ENCODE data around the gene GALNT4.
A peak's percentile ranks its signal among the peaks of the same experiment; 100 is the strongest.

The GALNT4 gene

DNA sequence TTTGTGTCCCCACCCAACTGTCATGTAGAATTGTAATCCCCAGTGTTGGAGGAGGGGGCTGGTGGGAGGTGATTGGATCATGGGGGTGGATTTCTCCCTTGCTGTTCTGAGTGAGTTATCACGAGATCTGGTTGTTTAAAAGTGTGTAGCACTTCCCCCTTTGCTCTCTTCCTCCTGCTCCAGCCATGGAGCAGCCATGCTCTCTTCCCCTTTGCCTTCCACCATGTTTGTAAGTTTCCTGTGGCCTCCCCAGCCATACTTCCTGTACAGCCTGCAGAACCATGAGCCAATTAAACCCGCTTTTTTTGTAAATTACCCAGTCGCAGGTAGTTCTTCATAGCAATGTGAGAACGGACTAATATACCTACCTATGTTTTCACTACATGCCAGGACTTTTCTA lies 3.8 kb upstream of the GALNT4 start:
- Histone ChIP-seq H3K27me3 (replicated peaks) (no peaks in the 10 kb centered on the region), H3K27ac (no peak overlapping the region), H3K36me3 (replicated peaks) (no peaks in the 10 kb centered on the region), H3K4me3 (ENCODE audit: low read depth, low read length) (no peak overlapping the region)
- TF ChIP-seq, protein P1, sequence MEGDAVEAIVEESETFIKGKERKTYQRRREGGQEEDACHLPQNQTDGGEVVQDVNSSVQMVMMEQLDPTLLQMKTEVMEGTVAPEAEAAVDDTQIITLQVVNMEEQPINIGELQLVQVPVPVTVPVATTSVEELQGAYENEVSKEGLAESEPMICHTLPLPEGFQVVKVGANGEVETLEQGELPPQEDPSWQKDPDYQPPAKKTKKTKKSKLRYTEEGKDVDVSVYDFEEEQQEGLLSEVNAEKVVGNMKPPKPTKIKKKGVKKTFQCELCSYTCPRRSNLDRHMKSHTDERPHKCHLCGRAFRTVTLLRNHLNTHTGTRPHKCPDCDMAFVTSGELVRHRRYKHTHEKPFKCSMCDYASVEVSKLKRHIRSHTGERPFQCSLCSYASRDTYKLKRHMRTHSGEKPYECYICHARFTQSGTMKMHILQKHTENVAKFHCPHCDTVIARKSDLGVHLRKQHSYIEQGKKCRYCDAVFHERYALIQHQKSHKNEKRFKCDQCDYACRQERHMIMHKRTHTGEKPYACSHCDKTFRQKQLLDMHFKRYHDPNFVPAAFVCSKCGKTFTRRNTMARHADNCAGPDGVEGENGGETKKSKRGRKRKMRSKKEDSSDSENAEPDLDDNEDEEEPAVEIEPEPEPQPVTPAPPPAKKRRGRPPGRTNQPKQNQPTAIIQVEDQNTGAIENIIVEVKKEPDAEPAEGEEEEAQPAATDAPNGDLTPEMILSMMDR (IDR thresholded peaks at IDR 0.05; ENCODE audit: low read depth, low read length, missing control alignments), result no peak
- DNase-seq, result no peak
- in situ Hi-C loops (cut with HindIII; ENCODE audit: low pct_ligation_motif_present, low sequenced_read_pairs), result no loop called here

DNA sequence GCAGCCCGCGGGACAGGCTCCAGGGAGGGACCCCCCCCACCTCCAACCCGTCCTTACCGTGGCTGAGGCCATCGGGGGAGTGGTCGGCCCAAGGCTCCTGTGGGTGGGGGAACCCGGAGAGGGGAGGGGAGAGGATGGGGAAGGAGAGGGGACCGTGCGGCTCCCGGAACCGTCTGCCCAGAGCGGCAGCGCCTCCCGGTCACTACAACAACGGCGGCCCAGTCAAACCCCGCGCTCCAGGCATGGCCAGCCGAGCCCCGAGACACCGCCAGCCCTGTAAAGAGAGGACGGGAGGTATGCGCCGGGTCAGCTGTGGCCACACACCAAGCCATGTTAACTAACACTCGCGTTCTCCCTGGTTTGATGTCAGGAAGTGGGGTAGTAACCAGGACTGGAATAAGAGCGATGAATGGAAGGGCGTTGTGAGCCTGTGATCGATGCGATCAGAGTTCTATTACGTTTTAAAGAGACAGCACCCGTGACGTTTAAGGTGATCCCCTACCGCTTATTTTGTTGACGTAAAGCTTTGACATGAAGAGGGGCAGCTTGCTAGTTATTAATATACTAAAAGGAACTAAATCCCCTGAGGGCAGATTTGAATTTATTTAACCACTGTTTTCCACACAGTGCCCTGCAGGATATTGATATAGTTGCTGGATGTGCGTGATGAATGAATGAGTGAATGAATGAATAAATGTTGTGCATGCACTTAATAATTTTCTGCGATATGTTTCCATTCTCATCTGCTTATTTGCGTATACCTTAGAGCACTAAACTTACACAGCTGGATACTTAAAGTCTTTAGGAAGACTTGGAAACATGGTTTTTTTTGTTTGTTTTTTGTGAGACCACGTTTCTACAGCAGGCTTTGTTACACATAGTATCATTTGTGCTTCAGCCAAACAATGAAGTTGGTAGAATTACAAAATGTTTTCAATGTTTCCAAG lies 1.5 kb upstream of the GALNT4 start, which contains the start of gene POC1B:
POC1B (minus strand) TSS at position 224 of the 947 bp plus-strand sequence; CDS start at position 72, 152 bp downstream.
- TF ChIP-seq, protein P1 (IDR thresholded peaks at IDR 0.05; ENCODE audit: low read depth, low read length, missing control alignments), result no peak
- in situ Hi-C loops (cut with HindIII; ENCODE audit: low pct_ligation_motif_present, low sequenced_read_pairs), result no loop called here
- Histone ChIP-seq H3K4me3 (ENCODE audit: low read depth, low read length) (peak within 1 kb of the TSS; percentile 93), H3K27me3 (replicated peaks) (no peaks in the 10 kb centered on the region), H3K36me3 (replicated peaks) (no peaks in the 10 kb centered on the region), H3K27ac (peak within 1 kb of the TSS; percentile 68)
- peak; percentile 84 for DNase-seq

DNA sequence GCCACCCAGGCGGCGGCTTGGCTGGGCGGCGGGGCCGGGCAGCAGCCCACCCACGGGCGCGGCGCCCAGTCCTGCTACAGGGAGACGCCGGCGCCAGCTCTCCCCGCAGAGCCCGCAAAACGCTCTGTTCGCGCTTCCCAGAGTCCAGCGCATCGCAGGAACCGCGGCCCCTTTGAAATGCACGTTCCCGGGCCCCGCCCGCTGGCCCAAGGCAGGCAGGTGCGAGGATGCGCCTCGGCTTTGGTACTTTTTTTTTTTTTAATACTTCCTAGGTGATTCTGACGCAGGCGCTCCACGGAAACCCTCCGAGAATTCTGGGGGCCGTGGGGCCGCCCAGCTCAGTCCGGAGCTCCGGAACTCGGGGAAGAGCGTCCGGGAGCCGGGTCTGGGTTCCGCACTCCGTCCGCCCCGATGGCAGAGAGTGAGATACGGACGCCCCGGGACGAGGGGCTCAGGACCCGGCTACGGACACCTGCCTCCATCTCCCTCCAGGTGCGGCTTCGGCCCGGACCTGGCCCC lies 768 bp upstream of the GALNT4 start:
- in situ Hi-C loops (cut with HindIII; ENCODE audit: low pct_ligation_motif_present, low sequenced_read_pairs), result no loop called here
- no peak for DNase-seq
- TF ChIP-seq, protein P1 (IDR thresholded peaks at IDR 0.05; ENCODE audit: low read depth, low read length, missing control alignments), result no peak
- Histone ChIP-seq H3K27me3 (replicated peaks) (no peaks in the 10 kb centered on the region), H3K36me3 (replicated peaks) (no peaks in the 10 kb centered on the region), H3K27ac (peak overlapping the region; percentile 68), H3K4me3 (ENCODE audit: low read depth, low read length) (peak overlapping the region; percentile 93)

DNA sequence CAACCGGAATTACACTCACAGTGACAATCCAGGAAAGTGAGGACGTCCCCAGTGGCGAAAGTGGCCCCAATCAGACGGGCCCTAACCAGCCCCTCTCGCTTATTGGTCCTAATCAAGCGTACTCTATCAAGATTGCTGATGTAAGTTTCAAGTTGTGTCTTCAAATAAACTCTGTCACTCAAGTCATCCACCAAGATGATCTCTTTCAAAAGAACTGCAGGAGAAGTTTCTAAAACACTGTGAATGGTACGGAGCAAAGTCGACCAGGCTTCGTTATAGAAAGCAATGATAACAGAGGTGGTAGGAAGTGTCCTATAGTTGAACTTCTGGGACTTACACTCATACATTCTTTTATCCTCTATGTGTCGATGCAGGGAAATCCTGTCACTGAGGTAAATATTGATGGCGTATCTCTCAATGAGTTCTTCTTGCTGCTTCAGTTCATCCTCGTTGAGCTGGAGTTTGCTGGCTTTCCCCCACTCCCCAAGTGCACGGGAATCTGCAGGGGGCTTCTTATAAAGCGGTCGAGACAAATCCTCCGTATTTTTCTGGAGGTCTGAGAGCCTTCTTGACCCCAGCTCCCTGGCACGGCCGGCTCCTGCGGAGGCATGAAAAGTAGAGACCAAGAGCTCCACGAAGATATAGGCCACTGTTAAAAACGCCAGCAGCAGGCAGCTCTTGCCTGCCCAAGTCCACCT lies 604 bp downstream of the GALNT4 start:
- in situ Hi-C loops (cut with HindIII; ENCODE audit: low pct_ligation_motif_present, low sequenced_read_pairs), result no loop called here
- Histone ChIP-seq H3K4me3 (ENCODE audit: low read depth, low read length) (peak overlapping the region; percentile 93), H3K36me3 (replicated peaks) (no peaks in the 10 kb centered on the region), H3K27me3 (replicated peaks) (no peaks in the 10 kb centered on the region), H3K27ac (peak overlapping the region; percentile 68)
- no peak for DNase-seq
- TF ChIP-seq, protein P1 (IDR thresholded peaks at IDR 0.05; ENCODE audit: low read depth, low read length, missing control alignments), result no peak

DNA sequence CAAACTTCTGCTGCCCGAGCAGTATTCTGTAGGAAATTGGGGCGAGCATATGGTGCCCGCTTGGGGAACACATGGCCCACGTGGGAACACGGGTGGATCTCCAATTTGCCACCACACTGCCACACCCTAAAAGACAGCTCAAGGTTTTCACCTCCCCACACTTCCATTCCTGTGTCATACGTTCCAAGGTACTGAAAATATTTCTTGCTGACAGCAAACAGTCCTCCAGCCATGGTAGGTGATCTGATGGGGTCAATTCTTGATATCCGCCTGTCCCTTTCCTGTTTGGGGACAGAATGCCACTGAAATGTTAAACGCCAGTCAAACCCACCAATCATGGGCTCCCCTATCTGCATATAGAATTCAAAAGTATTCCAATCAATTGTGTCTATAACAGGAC lies 1.2 kb downstream of the GALNT4 start:
- TF ChIP-seq, protein P1 (IDR thresholded peaks at IDR 0.05; ENCODE audit: low read depth, low read length, missing control alignments), result no peak
- no peak overlapping the region for H3K27ac ChIP-seq
- no peaks in the 10 kb centered on the region for H3K27me3 ChIP-seq (replicated peaks)
- no peak overlapping the region for H3K4me3 ChIP-seq (ENCODE audit: low read depth, low read length)
- DNase-seq, result no peak
- in situ Hi-C loops (cut with HindIII; ENCODE audit: low pct_ligation_motif_present, low sequenced_read_pairs), result no loop called here
- H3K36me3 ChIP-seq (replicated peaks), result no peaks in the 10 kb centered on the region
